SK-N-MC (cell line): ENCODE results near the gene TAS2R50.

Experiments
- EZH2 ChIP-seq: fragments of 200-600 bp; sonication (generic); IDR thresholded peaks from one replicate; pipeline ENCODE4 v1.6.1; 2017; ENCODE audit warnings: antibody characterized with exemption
- FOXP2 ChIP-seq: optimal IDR thresholded peaks from 2 replicates; pipeline ENCODE3; 2011; ENCODE audit warnings: mild to moderate bottlenecking, moderate library complexity; ENCODE audit not compliant: insufficient read depth; ENCODE audit errors: extremely low read length, control extremely low read depth
- POLR2AphosphoS5 ChIP-seq: IDR thresholded peaks from 2 replicates; pipeline ENCODE4 v1.6.1; 2012; ENCODE audit warnings: mild to moderate bottlenecking, low read depth, low read length, borderline replicate concordance

DNA sequence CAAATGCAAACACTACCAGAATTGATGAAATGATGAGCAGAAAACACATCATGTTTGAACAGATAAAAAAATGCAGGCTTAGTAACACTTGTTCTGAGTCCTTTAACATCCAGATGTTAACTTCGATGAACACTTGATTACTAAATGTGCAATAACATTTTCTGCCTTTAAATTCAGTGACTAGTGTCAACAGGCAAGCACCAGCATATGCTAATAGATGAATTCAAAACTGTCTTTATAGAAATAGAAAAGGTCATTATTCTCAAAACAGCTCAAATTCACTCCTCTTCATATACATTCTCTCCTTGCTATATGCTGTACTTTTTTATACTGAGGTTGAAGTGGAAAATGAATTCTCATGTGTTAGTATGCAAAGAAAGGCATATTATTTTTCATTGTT is 35.8 kb upstream of the TAS2R50 start, which contains the start of gene TAS2R19:
- TF ChIP-seq EZH2 (no peak), POLR2AphosphoS5 (no peak), FOXP2 (no peak)
